Fibroblast of lung (primary cell): ENCODE results near the gene HACE1.

Source experiments
- EZH2 ChIP-seq: IDR thresholded peaks from 2 replicates; pipeline ENCODE4 v1.5.1; 2012; ENCODE audit warnings: low read length, control low read depth, mild to moderate bottlenecking; ENCODE audit errors: missing control alignments
- TF ChIP-seq, protein P1 (sequence below), 2 donors: IDR thresholded peaks in 1 of 2; conservative IDR thresholded peaks in 1 of 2; 1 replicate in 1 of 2; 2 replicates in 1 of 2; pipeline ENCODE4 v1.5.1; 2011 to 2012; ENCODE audit warnings: low read length in 2 of 2, control low read depth in 1 of 2, inconsistent platforms in 1 of 2, low read depth in 1 of 2, mild to moderate bottlenecking in 1 of 2

DNA sequence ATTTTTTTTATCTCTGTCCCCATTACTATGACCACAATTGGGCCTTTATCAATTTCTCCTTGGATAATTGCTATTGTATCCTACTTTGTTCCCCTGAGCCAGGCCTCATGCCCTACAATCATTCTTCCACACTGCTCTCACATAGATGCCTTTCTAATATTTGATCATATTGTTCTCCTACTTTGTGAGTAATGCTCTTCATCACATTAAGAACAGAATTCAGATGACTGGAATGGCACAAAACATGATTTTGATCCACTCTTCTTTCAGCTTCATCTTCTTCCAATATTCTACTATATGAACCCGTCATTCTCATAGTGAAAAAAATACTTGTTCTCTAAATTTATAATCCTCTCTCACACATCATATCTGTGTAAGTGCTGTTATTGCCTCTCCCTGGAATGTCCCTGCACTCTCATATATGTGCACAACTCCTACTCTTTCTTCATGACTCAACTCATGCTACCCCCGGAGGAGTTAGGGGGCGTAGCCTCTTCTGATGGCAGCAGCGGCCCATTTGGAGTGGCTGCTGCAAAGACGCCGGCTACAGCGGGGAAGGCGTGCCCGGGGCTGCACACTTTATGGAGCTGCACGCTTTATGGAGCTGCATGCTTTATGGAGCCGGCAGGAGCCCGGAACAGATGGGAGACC is 25.3 kb upstream of the HACE1 start:
- TF ChIP-seq, protein P1, sequence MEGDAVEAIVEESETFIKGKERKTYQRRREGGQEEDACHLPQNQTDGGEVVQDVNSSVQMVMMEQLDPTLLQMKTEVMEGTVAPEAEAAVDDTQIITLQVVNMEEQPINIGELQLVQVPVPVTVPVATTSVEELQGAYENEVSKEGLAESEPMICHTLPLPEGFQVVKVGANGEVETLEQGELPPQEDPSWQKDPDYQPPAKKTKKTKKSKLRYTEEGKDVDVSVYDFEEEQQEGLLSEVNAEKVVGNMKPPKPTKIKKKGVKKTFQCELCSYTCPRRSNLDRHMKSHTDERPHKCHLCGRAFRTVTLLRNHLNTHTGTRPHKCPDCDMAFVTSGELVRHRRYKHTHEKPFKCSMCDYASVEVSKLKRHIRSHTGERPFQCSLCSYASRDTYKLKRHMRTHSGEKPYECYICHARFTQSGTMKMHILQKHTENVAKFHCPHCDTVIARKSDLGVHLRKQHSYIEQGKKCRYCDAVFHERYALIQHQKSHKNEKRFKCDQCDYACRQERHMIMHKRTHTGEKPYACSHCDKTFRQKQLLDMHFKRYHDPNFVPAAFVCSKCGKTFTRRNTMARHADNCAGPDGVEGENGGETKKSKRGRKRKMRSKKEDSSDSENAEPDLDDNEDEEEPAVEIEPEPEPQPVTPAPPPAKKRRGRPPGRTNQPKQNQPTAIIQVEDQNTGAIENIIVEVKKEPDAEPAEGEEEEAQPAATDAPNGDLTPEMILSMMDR (conservative IDR thresholded peaks at IDR 0.05 in 1 of 2, IDR thresholded peaks at IDR 0.05 in 1 of 2; ENCODE audit: low read depth in 1 of 2, low read length in 2 of 2), result no peak
- TF ChIP-seq EZH2, result no peak
